ENCODE results near the gene ZNF267. TPM values are rescaled to one million over a fixed set of nuclear protein-coding genes. Genes with fewer than 3 reads are reported as not detected.

The ZNF267 gene
- total and polyA plus RNA-seq, 2 of the 13 experiments (the other 11 are each of a cell fraction or from before 2014, with no cell fraction given): 3.0 to 30.0 TPM

- no peak for DNase-seq (ENCODE audit: low spot score)
- H3K36me3 ChIP-seq (replicated peaks in 1 of 2; ENCODE audit: control insufficient read depth in 1 of 2, insufficient read depth in 2 of 2, low read length in 2 of 2): peaks cover 3 to 21% of the 10 kb centered on the region in 2 experiments; a peak in 4 of 5 replicates
- H3K79me2 ChIP-seq (ENCODE audit: insufficient read depth, low read length): peaks cover 88% of the 10 kb centered on the region
- H3K9ac ChIP-seq (ENCODE audit: insufficient read depth, low read depth, low read length): no peak overlapping the region
- ATAC-seq: peak; percentile 16
- no TSS peak for BruUV-seq (replicated peaks)
- H3K4me3 ChIP-seq (replicated peaks in 1 of 3; ENCODE audit: insufficient read depth in 1 of 3, low read depth in 2 of 3, low read length in 3 of 3): no peak overlapping the region; a peak in 1 of 6 replicates
- ChIA-PET CTCF (ENCODE audit: low intra/inter-chr PET ratio, low total read pairs) (no interaction called here), POLR2A (no interaction called here)
- H3K27me3 ChIP-seq (ENCODE audit: control insufficient read depth in 1 of 2, insufficient read depth in 2 of 2, low read length in 2 of 2): no peaks in the 10 kb centered on the region
- no peaks in the 10 kb centered on the region for H3K9me3 ChIP-seq (ENCODE audit: low read length)
- H3K4me1 ChIP-seq (ENCODE audit: insufficient read depth, low read length): peaks cover 73% of the 10 kb centered on the region
- peak overlapping the region; percentile 55 for H3K4me2 ChIP-seq (ENCODE audit: low read depth, low read length)
- H4K20me1 ChIP-seq (ENCODE audit: insufficient read depth, low read length): peaks cover 3% of the 10 kb centered on the region; the same call in 1 of the 2 replicates
- TF ChIP-seq NFE2 (CRISPR knock-in tag; IDR thresholded peaks at IDR 0.05) (no peak), SRSF4 (IDR thresholded peaks at IDR 0.05; ENCODE audit: low read depth, low read length, poor library complexity, severe bottlenecking) (no peak), HNF4G (IDR thresholded peaks at IDR 0.05; ENCODE audit: borderline replicate concordance, low read depth, low read length) (no peak), HNF4G (CRISPR knock-in tag; IDR thresholded peaks at IDR 0.05; ENCODE audit: borderline replicate concordance, low read depth) (no peak), TFDP1 (CRISPR knock-in tag; IDR thresholded peaks at IDR 0.05; ENCODE audit: borderline replicate concordance) (no peak), FOSL2 (CRISPR knock-in tag; IDR thresholded peaks at IDR 0.05) (peak; percentile 51; the same call in 1 of the 2 replicates), RBM39 (IDR thresholded peaks at IDR 0.05; ENCODE audit: low read depth, low read length, poor library complexity, severe bottlenecking) (no peak), SOX6 (IDR thresholded peaks at IDR 0.05) (no peak), SOX6 (CRISPR knock-in tag; IDR thresholded peaks at IDR 0.05) (peak; percentile 19; the same call in 1 of the 2 replicates)
- TF ChIP-seq, protein P1, sequence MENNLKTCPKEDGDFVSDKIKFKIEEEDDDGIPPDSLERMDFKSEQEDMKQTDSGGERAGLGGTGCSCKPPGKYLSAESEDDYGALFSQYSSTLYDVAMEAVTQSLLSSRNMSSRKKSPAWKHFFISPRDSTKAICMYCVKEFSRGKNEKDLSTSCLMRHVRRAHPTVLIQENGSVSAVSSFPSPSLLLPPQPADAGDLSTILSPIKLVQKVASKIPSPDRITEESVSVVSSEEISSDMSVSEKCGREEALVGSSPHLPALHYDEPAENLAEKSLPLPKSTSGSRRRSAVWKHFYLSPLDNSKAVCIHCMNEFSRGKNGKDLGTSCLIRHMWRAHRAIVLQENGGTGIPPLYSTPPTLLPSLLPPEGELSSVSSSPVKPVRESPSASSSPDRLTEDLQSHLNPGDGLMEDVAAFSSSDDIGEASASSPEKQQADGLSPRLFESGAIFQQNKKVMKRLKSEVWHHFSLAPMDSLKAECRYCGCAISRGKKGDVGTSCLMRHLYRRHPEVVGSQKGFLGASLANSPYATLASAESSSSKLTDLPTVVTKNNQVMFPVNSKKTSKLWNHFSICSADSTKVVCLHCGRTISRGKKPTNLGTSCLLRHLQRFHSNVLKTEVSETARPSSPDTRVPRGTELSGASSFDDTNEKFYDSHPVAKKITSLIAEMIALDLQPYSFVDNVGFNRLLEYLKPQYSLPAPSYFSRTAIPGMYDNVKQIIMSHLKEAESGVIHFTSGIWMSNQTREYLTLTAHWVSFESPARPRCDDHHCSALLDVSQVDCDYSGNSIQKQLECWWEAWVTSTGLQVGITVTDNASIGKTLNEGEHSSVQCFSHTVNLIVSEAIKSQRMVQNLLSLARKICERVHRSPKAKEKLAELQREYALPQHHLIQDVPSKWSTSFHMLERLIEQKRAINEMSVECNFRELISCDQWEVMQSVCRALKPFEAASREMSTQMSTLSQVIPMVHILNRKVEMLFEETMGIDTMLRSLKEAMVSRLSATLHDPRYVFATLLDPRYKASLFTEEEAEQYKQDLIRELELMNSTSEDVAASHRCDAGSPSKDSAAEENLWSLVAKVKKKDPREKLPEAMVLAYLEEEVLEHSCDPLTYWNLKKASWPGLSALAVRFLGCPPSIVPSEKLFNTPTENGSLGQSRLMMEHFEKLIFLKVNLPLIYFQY (CRISPR knock-in tag; IDR thresholded peaks at IDR 0.05; ENCODE audit: borderline replicate concordance): no peak
- TF ChIP-seq, protein P2, sequence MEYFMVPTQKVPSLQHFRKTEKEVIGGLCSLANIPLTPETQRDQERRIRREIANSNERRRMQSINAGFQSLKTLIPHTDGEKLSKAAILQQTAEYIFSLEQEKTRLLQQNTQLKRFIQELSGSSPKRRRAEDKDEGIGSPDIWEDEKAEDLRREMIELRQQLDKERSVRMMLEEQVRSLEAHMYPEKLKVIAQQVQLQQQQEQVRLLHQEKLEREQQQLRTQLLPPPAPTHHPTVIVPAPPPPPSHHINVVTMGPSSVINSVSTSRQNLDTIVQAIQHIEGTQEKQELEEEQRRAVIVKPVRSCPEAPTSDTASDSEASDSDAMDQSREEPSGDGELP (IDR thresholded peaks at IDR 0.05; ENCODE audit: borderline replicate concordance, low read depth): peak; percentile 13; the same call in 1 of the 2 replicates
- no peak overlapping the region for H2AFZ ChIP-seq (ENCODE audit: low read length)
- no peak for FAIRE-seq
- 86% methylated on average over 3 of the region's 3 CpGs for WGBS (ENCODE audit: low lambda C conversion rate)
- intact Hi-C loops (cut with micrococcal nuclease; ENCODE audit: unreplicated experiment): no loop called here
- peak overlapping the region; percentile 39 for H3K27ac ChIP-seq (ENCODE audit: extremely low read length, insufficient read depth, low read length)
- in situ Hi-C loops (cut with HindIII; ENCODE audit: extremely low pct_ligation_motif_present, low pct_unique_long_range_greater_than_20kb): no loop called here
Measured at GRCh38 chr16:31880322-31880979, 6.8 kb downstream of the ZNF267 start.
